ENCODE data around the gene THSD4.

DNA sequence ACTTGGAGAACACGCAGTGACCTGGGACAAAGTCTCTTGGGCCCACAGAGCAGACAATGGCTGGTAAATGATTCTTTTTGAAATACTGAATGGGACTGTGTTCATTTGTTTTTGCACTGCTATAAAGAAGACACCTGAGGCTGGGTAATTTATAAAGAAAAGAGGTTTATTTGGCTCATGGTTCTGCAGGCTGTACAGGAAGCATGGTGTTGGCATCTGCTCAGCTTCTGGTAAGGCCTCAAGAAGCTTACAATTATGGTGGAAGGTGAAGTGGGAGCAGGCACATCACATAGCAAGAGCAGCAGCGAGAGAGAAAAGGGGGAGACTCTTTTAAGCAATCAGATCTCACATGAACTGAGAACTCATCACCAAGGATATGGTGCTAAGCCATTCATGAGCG lies 321.6 kb downstream of the THSD4 start:
- TF ChIP-seq, protein P1, sequence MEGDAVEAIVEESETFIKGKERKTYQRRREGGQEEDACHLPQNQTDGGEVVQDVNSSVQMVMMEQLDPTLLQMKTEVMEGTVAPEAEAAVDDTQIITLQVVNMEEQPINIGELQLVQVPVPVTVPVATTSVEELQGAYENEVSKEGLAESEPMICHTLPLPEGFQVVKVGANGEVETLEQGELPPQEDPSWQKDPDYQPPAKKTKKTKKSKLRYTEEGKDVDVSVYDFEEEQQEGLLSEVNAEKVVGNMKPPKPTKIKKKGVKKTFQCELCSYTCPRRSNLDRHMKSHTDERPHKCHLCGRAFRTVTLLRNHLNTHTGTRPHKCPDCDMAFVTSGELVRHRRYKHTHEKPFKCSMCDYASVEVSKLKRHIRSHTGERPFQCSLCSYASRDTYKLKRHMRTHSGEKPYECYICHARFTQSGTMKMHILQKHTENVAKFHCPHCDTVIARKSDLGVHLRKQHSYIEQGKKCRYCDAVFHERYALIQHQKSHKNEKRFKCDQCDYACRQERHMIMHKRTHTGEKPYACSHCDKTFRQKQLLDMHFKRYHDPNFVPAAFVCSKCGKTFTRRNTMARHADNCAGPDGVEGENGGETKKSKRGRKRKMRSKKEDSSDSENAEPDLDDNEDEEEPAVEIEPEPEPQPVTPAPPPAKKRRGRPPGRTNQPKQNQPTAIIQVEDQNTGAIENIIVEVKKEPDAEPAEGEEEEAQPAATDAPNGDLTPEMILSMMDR (conservative IDR thresholded peaks at IDR 0.05), result no peak
- no peak for TF ChIP-seq ZFX (IDR thresholded peaks at IDR 0.05)

Data from C4-2B (cell line).